ENCODE measurements around the gene AANAT.

AANAT gene

GRCh38 chr17:76427501-76428231 is 39.7 kb upstream of the AANAT start:
- TF ChIP-seq CTCF (conservative IDR thresholded peaks at IDR 0.05): no peak
- no peak overlapping the region for H3K27ac ChIP-seq

GRCh38 chr17:76428511-76428910 is 38.9 kb upstream of the AANAT start:
- TF ChIP-seq CTCF (conservative IDR thresholded peaks at IDR 0.05): no peak
- no peak overlapping the region for H3K27ac ChIP-seq

GRCh38 chr17:76431509-76431908 is 35.9 kb upstream of the AANAT start:
- no peak for TF ChIP-seq CTCF (conservative IDR thresholded peaks at IDR 0.05)
- H3K27ac ChIP-seq: no peak overlapping the region

GRCh38 chr17:76432004-76432403 is 35.4 kb upstream of the AANAT start:
- no peak for TF ChIP-seq CTCF (conservative IDR thresholded peaks at IDR 0.05)

GRCh38 chr17:76432712-76433336 is 34.6 kb upstream of the AANAT start:
- TF ChIP-seq CTCF (conservative IDR thresholded peaks at IDR 0.05): peak; percentile 52
- no peak overlapping the region for H3K27ac ChIP-seq

More at GRCh38 chr17:76432004-76432403, 35.4 kb upstream of the AANAT start:
- no peak overlapping the region for H3K27ac ChIP-seq

GRCh38 chr17:76433693-76434092 is 33.7 kb upstream of the AANAT start:
- no peak for TF ChIP-seq CTCF (conservative IDR thresholded peaks at IDR 0.05)
- no peak overlapping the region for H3K27ac ChIP-seq

GRCh38 chr17:76434870-76435269 is 32.5 kb upstream of the AANAT start:
- no peak for TF ChIP-seq CTCF (conservative IDR thresholded peaks at IDR 0.05)
- H3K27ac ChIP-seq: peak overlapping the region; percentile 32
